ENCODE measurements around the gene MACROH2A1. TPM values are rescaled to one million over a fixed set of nuclear protein-coding genes. Genes with fewer than 3 reads are reported as not detected.

The MACROH2A1 gene
- total RNA-seq, 4 donors from 2014 or later, result 104 to 167 (median 136) TPM

DNA sequence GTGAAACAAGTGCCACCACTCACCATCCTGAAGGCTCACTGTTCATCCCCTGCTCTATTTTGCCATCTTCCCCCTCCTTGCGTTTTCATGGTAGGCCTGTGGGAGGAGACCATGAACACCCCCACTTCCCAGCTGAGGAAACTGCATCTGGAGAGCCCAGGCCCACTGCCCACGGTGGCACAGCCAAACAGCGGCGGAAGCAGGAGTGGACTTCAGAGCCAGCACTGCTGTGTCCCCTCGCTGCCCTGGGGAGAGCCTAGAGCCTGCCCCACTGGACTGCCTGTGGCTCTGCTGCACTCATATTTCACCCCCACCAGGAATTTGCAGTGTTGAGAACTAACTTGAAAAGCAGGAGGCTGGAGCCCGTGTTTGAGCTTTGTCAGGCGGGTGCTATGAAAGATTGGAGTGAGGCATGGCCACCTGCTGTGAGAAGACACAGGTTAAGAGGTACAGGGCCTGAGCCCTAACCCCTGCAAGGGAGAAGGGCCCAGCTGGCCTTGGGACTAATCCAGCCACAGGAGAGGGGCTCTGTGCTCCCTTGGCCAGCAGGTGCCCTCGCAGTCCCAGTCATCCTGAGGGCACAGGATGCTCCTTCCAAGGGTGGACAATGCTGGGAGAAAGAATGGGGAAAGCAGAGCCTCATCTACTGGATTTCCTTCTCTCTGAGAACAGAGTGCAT is 79.0 kb downstream of the MACROH2A1 start:
- H3K4me1 ChIP-seq, result no peaks in the 10 kb centered on the region
- TF ChIP-seq, protein P1, sequence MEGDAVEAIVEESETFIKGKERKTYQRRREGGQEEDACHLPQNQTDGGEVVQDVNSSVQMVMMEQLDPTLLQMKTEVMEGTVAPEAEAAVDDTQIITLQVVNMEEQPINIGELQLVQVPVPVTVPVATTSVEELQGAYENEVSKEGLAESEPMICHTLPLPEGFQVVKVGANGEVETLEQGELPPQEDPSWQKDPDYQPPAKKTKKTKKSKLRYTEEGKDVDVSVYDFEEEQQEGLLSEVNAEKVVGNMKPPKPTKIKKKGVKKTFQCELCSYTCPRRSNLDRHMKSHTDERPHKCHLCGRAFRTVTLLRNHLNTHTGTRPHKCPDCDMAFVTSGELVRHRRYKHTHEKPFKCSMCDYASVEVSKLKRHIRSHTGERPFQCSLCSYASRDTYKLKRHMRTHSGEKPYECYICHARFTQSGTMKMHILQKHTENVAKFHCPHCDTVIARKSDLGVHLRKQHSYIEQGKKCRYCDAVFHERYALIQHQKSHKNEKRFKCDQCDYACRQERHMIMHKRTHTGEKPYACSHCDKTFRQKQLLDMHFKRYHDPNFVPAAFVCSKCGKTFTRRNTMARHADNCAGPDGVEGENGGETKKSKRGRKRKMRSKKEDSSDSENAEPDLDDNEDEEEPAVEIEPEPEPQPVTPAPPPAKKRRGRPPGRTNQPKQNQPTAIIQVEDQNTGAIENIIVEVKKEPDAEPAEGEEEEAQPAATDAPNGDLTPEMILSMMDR (IDR thresholded peaks at IDR 0.05 in 4 of 5, conservative IDR thresholded peaks at IDR 0.05 in 1 of 5), result no peak
- no peak for TF ChIP-seq POLR2A (IDR thresholded peaks at IDR 0.05)
- DNase-seq (no peak), ATAC-seq (no peak)
- intact Hi-C loops (cut with DNase I; ENCODE audit: low total_unique reads) (no loop called here), in situ Hi-C loops (cut with MboI; ENCODE audit: low sequenced_read_pairs in 4 of 4) (no loop called here)
- H3K4me3 ChIP-seq, result no peak overlapping the region
- no peaks in the 10 kb centered on the region for H3K36me3 ChIP-seq
- no peak overlapping the region for H3K27ac ChIP-seq
- H3K27me3 ChIP-seq, result no peaks in the 10 kb centered on the region
- H3K9me3 ChIP-seq, result no peaks in the 10 kb centered on the region

DNA sequence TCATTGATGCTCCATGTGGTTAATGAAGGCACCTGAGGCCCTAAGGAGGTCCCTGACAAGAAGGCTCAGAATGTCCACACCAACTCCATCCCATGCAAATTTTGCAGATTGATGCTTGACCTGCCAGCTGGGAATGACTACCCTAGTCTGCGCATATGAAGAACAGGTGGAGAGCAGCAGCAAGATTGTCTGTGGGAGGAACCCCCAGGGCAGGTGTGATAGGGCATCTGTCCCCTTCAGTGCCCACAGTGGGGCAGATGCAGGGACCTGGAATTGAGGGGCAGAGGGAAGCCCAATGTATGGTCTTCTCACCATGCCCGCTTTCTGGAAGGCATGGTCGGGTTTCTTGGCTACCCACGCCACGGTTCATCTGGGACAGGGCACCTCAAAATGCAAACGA is 79.6 kb downstream of the MACROH2A1 start:
- no peaks in the 10 kb centered on the region for H3K27me3 ChIP-seq
- ATAC-seq (no peak), DNase-seq (no peak)
- in situ Hi-C loops (cut with MboI; ENCODE audit: low sequenced_read_pairs in 4 of 4), result no loop called here
- intact Hi-C loops (cut with DNase I; ENCODE audit: low total_unique reads), result no loop called here
- no peaks in the 10 kb centered on the region for H3K9me3 ChIP-seq
- no peak overlapping the region for H3K4me3 ChIP-seq
- no peak overlapping the region for H3K27ac ChIP-seq
- TF ChIP-seq, protein P1 (IDR thresholded peaks at IDR 0.05 in 4 of 5, conservative IDR thresholded peaks at IDR 0.05 in 1 of 5), result no peak
- no peak for TF ChIP-seq POLR2A (IDR thresholded peaks at IDR 0.05)
- no peaks in the 10 kb centered on the region for H3K36me3 ChIP-seq
- no peaks in the 10 kb centered on the region for H3K4me1 ChIP-seq

DNA sequence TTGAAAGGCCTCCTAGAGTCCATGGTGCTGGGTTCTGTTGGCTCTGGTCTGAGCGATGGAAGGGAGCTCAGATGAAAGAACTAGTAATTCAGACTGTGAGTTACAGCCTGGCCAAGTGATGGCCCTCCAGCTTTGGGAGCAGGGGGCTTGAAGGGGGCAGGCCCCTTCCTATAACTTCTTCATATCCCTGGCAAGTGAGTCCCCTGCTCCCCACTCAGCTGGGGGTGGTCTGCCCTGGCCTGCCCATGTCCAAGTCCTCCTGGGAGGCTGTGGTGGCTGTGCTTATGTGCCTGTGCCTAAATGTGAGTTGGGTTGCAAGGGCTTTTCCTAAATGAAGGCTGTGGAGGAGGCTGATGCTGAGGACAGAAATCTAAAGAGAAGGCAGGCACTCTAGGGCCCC is 80.1 kb downstream of the MACROH2A1 start:
- TF ChIP-seq POLR2A (IDR thresholded peaks at IDR 0.05), result no peak
- TF ChIP-seq, protein P1 (IDR thresholded peaks at IDR 0.05 in 4 of 5, conservative IDR thresholded peaks at IDR 0.05 in 1 of 5), result no peak
- no peaks in the 10 kb centered on the region for H3K9me3 ChIP-seq
- no peak overlapping the region for H3K4me3 ChIP-seq
- in situ Hi-C loops (cut with MboI; ENCODE audit: low sequenced_read_pairs in 4 of 4), result no loop called here
- H3K4me1 ChIP-seq, result no peaks in the 10 kb centered on the region
- no peak overlapping the region for H3K27ac ChIP-seq
- no peaks in the 10 kb centered on the region for H3K27me3 ChIP-seq
- intact Hi-C loops (cut with DNase I; ENCODE audit: low total_unique reads), result no loop called here
- no peaks in the 10 kb centered on the region for H3K36me3 ChIP-seq
- DNase-seq (no peak), ATAC-seq (no peak)

DNA sequence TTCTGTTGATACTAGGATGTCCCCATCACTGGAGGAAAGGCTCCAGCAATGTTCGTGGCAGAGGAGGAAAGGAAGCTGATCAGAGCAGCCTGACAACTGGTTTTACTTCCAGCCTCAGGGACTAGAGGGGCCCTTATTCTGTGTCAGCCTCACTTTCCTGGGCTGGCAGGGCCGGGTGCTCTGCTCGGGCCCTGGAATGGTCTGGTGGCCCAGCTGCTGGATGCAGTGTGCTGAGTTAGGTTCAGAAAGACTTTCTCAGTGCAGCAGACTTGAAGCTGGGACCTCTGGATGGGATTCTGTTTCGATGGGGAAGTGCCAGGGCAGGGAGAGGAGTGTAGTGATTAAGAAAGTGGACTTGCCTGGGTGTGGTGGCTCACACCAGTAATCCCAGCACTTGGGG is 81.0 kb downstream of the MACROH2A1 start:
- H3K27me3 ChIP-seq, result no peaks in the 10 kb centered on the region
- no peak overlapping the region for H3K4me3 ChIP-seq
- ATAC-seq (no peak), DNase-seq (no peak)
- intact Hi-C loops (cut with DNase I; ENCODE audit: low total_unique reads), result no loop called here
- no peak overlapping the region for H3K27ac ChIP-seq
- no peaks in the 10 kb centered on the region for H3K36me3 ChIP-seq
- H3K4me1 ChIP-seq, result no peaks in the 10 kb centered on the region
- in situ Hi-C loops (cut with MboI; ENCODE audit: low sequenced_read_pairs in 4 of 4), result no loop called here
- TF ChIP-seq POLR2A (IDR thresholded peaks at IDR 0.05), result no peak
- TF ChIP-seq, protein P1 (IDR thresholded peaks at IDR 0.05 in 4 of 5, conservative IDR thresholded peaks at IDR 0.05 in 1 of 5), result no peak
- no peaks in the 10 kb centered on the region for H3K9me3 ChIP-seq

DNA sequence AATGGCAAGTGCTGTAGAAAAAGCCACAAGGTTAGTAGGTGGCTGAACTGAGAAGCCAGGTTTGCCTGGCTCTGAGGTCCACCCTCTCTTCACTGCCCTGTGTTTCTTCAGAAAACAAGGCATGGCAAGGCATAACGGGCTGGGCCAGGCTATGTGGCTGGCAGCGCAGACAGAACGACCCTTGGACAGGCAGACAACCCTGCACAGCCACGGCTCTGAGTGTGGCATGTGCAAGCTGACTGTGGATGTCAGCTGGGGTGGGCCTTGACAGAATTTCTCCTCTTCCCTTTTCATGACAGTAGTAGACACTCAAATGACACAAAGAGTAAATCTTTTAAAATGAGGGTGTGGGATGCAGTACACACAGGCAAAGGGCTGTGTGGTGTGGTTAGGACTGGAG is 81.7 kb downstream of the MACROH2A1 start:
- H3K27ac ChIP-seq, result no peak overlapping the region
- ATAC-seq (no peak), DNase-seq (no peak)
- TF ChIP-seq, protein P1 (IDR thresholded peaks at IDR 0.05 in 4 of 5, conservative IDR thresholded peaks at IDR 0.05 in 1 of 5), result no peak
- no peak for TF ChIP-seq POLR2A (IDR thresholded peaks at IDR 0.05)
- H3K4me1 ChIP-seq, result no peaks in the 10 kb centered on the region
- H3K9me3 ChIP-seq, result no peaks in the 10 kb centered on the region
- in situ Hi-C loops (cut with MboI; ENCODE audit: low sequenced_read_pairs in 4 of 4) (no loop called here), intact Hi-C loops (cut with DNase I; ENCODE audit: low total_unique reads) (no loop called here)
- H3K4me3 ChIP-seq, result no peak overlapping the region
- H3K36me3 ChIP-seq, result no peaks in the 10 kb centered on the region
- H3K27me3 ChIP-seq, result no peaks in the 10 kb centered on the region
